Measurements from ENCODE around the gene SLC38A9.

DNA sequence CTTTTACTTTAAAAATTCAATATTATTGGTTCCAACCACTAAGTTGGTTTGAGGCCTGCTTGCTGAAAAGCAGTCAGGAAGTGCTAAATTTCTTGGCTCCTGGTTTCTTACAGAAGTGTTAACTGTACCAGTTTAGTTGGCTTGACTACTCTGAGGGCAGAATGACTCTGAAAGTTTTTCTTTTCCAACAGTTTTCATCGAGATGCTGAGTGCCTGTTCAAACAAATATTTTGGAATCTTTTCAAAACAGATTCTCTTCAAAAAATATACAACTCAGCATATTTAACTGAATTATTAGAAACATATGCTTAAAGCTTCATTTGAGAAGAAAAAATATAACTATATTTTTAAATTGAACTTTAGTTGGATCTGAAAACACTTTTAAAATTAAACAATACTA is 37.0 kb downstream of the SLC38A9 start:
- TF ChIP-seq POLR2A (IDR thresholded peaks at IDR 0.05) = no peak
- TF ChIP-seq, protein P1, sequence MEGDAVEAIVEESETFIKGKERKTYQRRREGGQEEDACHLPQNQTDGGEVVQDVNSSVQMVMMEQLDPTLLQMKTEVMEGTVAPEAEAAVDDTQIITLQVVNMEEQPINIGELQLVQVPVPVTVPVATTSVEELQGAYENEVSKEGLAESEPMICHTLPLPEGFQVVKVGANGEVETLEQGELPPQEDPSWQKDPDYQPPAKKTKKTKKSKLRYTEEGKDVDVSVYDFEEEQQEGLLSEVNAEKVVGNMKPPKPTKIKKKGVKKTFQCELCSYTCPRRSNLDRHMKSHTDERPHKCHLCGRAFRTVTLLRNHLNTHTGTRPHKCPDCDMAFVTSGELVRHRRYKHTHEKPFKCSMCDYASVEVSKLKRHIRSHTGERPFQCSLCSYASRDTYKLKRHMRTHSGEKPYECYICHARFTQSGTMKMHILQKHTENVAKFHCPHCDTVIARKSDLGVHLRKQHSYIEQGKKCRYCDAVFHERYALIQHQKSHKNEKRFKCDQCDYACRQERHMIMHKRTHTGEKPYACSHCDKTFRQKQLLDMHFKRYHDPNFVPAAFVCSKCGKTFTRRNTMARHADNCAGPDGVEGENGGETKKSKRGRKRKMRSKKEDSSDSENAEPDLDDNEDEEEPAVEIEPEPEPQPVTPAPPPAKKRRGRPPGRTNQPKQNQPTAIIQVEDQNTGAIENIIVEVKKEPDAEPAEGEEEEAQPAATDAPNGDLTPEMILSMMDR (IDR thresholded peaks at IDR 0.05) = no peak
